B cell (primary cell): ENCODE measurements around the gene CFAP47. TPM values are rescaled to one million over a fixed set of nuclear protein-coding genes. Genes with fewer than 3 reads are reported as not detected.
"Not testable (repeated sequence)": the region's sequence is repeated elsewhere in the genome, so short reads cannot be mapped to it uniquely, and the experiment has no call there.

Experiments
- ATAC-seq: fragments of 200-7000 bp; cut with Tn5 transposase; one replicate; pipeline ENCODE4 v1.10.0; 2021; ENCODE audit warnings: low read depth, mild to moderate bottlenecking, moderate number of reproducible peaks, moderate library complexity
- CTCF ChIA-PET: fragments of 350-600 bp; sonication (Branson Sonifier 250); formaldehyde crosslinking; loops from one replicate; lab custom pipeline; 2021; ENCODE audit warnings: antibody characterized with exemption, inconsistent platforms; lab: Charles Lee
- POLR2A ChIA-PET: fragments of 350-600 bp; sonication (Branson Sonifier 250); formaldehyde crosslinking; loops from one replicate; lab custom pipeline; 2021; ENCODE audit warnings: antibody characterized with exemption; lab: Charles Lee
- DNase-seq: peaks from one replicate; pipeline ENCODE4 v3.0.0; 2013
- H2AFZ ChIP-seq: 2 replicates; pipeline ENCODE4 v1.6.1; 2012; ENCODE audit warnings: mild to moderate bottlenecking, low read depth, low read length; ENCODE audit not compliant: insufficient read depth, poor library complexity, severe bottlenecking
- H3K27ac ChIP-seq, 2 donors: 1 replicate in 1 of 2; 2 replicates in 1 of 2; pipeline ENCODE4 v1.5.1; 2012 to 2013; ENCODE audit warnings: low read length in 2 of 2, mild to moderate bottlenecking in 2 of 2, moderate library complexity in 1 of 2
- H3K27me3 ChIP-seq, 4 experiments: fragments of 200-600 bp in 1 of 4; sonication (generic) in 1 of 4; replicated peaks in 1 of 4; 1 replicate in 2 of 4; 2 replicates in 2 of 4; pipeline versions ENCODE4 v1.6.1 to v1.7.0; 2013 to 2016; ENCODE audit warnings: low read length in 3 of 4, mild to moderate bottlenecking in 2 of 4, mixed read lengths in 1 of 4, moderate library complexity in 1 of 4; ENCODE audit not compliant: insufficient read depth in 4 of 4, control insufficient read depth in 3 of 4; ENCODE audit errors: control extremely low read depth in 1 of 4
- H3K36me3 ChIP-seq, 2 experiments: replicated peaks in 1 of 2; 1 replicate in 1 of 2; 2 replicates in 1 of 2; pipeline versions ENCODE4 v1.6.1 to v1.7.1; 2013; ENCODE audit warnings: low read length in 1 of 2; ENCODE audit not compliant: insufficient read depth in 2 of 2, control insufficient read depth in 1 of 2; ENCODE audit errors: control extremely low read depth in 1 of 2, extremely low read depth in 1 of 2
- H3K4me1 ChIP-seq, 2 donors: fragments of 200-600 bp in 1 of 2; sonication (generic) in 1 of 2; 1 replicate in 1 of 2; 2 replicates in 1 of 2; pipeline versions ENCODE4 v1.5.1 to v1.6.1; 2013 to 2017; ENCODE audit warnings: low read length in 2 of 2; ENCODE audit not compliant: control insufficient read depth in 2 of 2, insufficient read depth in 2 of 2
- H3K4me2 ChIP-seq: replicated peaks from 2 replicates; pipeline ENCODE3; 2012; ENCODE audit warnings: mild to moderate bottlenecking, low read depth, low read length; ENCODE audit not compliant: poor library complexity, severe bottlenecking
- H3K4me3 ChIP-seq, 5 experiments: fragments of 200-600 bp in 1 of 5; sonication (generic) in 1 of 5; 1 replicate in 3 of 5; 2 replicates in 2 of 5; pipeline versions ENCODE4 v1.5.1 to v1.7.0; 2011 to 2016; ENCODE audit warnings: low read length in 4 of 5, mild to moderate bottlenecking in 4 of 5, low read depth in 2 of 5, control low read depth in 1 of 5, moderate library complexity in 1 of 5; ENCODE audit not compliant: insufficient read depth in 1 of 5; ENCODE audit errors: control extremely low read depth in 1 of 5, extremely low read depth in 1 of 5
- H3K79me2 ChIP-seq: fragments of 200-600 bp; sonication (generic); one replicate; pipeline ENCODE4 v1.6.0; 2016; ENCODE audit warnings: low read length; ENCODE audit not compliant: control insufficient read depth, insufficient read depth
- H3K9ac ChIP-seq: fragments of 200-600 bp; sonication (generic); 2 replicates; pipeline ENCODE4 v1.6.1; 2017; ENCODE audit warnings: mild to moderate bottlenecking, low read length, moderate library complexity
- H3K9me3 ChIP-seq, 3 donors: one replicate each; pipeline versions ENCODE4 v1.6.1 to v1.7.1; 2013; ENCODE audit warnings: low read length in 2 of 3; ENCODE audit not compliant: control insufficient read depth in 2 of 3, insufficient read depth in 1 of 3; ENCODE audit errors: control extremely low read depth in 1 of 3
- H4K20me1 ChIP-seq: 2 replicates; pipeline ENCODE4 v1.6.0; 2012; ENCODE audit warnings: mild to moderate bottlenecking, low read length; ENCODE audit not compliant: insufficient read depth, control insufficient read depth, poor library complexity, severe bottlenecking
- H3K27ac Mint-ChIP-seq: one replicate; pipeline ENCODE4 v1.8.0; 2021; ENCODE audit warnings: mixed read lengths
- H3K27me3 Mint-ChIP-seq: one replicate; pipeline ENCODE4 v1.8.0; 2021; ENCODE audit warnings: mixed read lengths
- H3K4me1 Mint-ChIP-seq: one replicate; pipeline ENCODE4 v1.8.0; 2021; ENCODE audit warnings: mixed read lengths
- H3K4me3 Mint-ChIP-seq: one replicate; pipeline ENCODE4 v1.8.0; 2021; ENCODE audit warnings: mixed read lengths
- H3K9me3 Mint-ChIP-seq: one replicate; pipeline ENCODE4 v1.8.0; 2022; ENCODE audit warnings: mixed read lengths; ENCODE audit not compliant: insufficient read depth
- CTCF ChIP-seq: fragments of 200-600 bp; IDR thresholded peaks from one replicate; pipeline ENCODE4 v1.8.0; 2022; ENCODE audit warnings: antibody characterized with exemption, mild to moderate bottlenecking
- EZH2 ChIP-seq: IDR thresholded peaks from 2 replicates; pipeline ENCODE4 v1.6.1; 2012; ENCODE audit warnings: borderline replicate concordance, low read depth, mild to moderate bottlenecking, moderate library complexity, low read length; ENCODE audit not compliant: insufficient read depth, poor library complexity, severe bottlenecking
- WGBS: methylation state at CpG from one replicate; pipeline ENCODE4 v1.1.5; 2013; ENCODE audit warnings: missing lambda C conversion rate; ENCODE audit not compliant: insufficient coverage; 5-methylcytosine and 5-hydroxymethylcytosine counted together
- intact Hi-C: fragments of 100-400 bp; cut with micrococcal nuclease; formaldehyde crosslinking; loops from one replicate; pipeline ENCODE4 v1.10.0; 2022
- polyA plus RNA-seq: library from polyadenylated mRNA; depleted of rRNA; stranded (reverse); fragments of >200 nt; gene quantifications from 2 replicates; pipeline ENCODE4 v1.2.3, GENCODE V29; 2012
- total RNA-seq, 2 donors: library from RNA; stranded (reverse); fragments of 120-200 nt in 1 of 2; gene quantifications; 1 replicate in 1 of 2; 2 replicates in 1 of 2; pipeline versions ENCODE4 v1.2.3 to v1.2.4, GENCODE V29; 2013 to 2022

CFAP47 gene
- total and polyA plus RNA-seq, 2 donors (not counting 1 experiment from before 2014, with no cell fraction given): not detected

- Histone ChIP-seq H3K36me3 (no peaks in the 10 kb centered on the region), H4K20me1 (no peaks in the 10 kb centered on the region), H3K79me2 (no peaks in the 10 kb centered on the region), H3K27me3 (no peaks in the 10 kb centered on the region), H3K4me3 (no peak overlapping the region), H3K9ac (no peak overlapping the region), H2AFZ (no peak overlapping the region), H3K4me2 (no peak overlapping the region), H3K4me1 (no peaks in the 10 kb centered on the region), H3K27ac (no peak overlapping the region), H3K9me3 (no peaks in the 10 kb centered on the region)
- Mint-ChIP-seq H3K27ac (no peak overlapping the region), H3K4me3 (no peak overlapping the region), H3K9me3 (no peaks in the 10 kb centered on the region), H3K27me3 (no peaks in the 10 kb centered on the region), H3K4me1 (no peaks in the 10 kb centered on the region)
- ChIA-PET POLR2A (no interaction called here), CTCF (no interaction called here)
- no peak for DNase-seq
- no CpG with 5 or more reads among the region's 2 CpGs for WGBS
- TF ChIP-seq EZH2 (no peak), CTCF (no peak)
- no peak for ATAC-seq
- intact Hi-C loops: no loop called here
Measured at GRCh38 chrX:36071061-36071460, 151.5 kb downstream of the CFAP47 start.

GRCh38 chrX:36075009-36075408, 155.5 kb downstream of the CFAP47 start:
- H3K27ac Mint-ChIP-seq, H3K4me3 Mint-ChIP-seq, POLR2A ChIA-PET, H3K9me3 ChIP-seq, H3K27me3 Mint-ChIP-seq, ATAC-seq, intact Hi-C loops, H3K9me3 Mint-ChIP-seq, H3K4me3 ChIP-seq, H3K4me2 ChIP-seq, H3K9ac ChIP-seq, H3K27ac ChIP-seq, H3K79me2 ChIP-seq, H3K4me1 Mint-ChIP-seq, H3K36me3 ChIP-seq, CTCF ChIA-PET, H3K4me1 ChIP-seq, H4K20me1 ChIP-seq, DNase-seq, H2AFZ ChIP-seq, H3K27me3 ChIP-seq: not testable (repeated sequence)
- WGBS: 100% methylated on average over 2 of the region's 5 CpGs
